HEK293T (cell line): ENCODE data around the gene MIA3.
"Not testable (repeated sequence)": the region's sequence is repeated elsewhere in the genome, so short reads cannot be mapped to it uniquely, and the experiment has no call there.

Experiments
- ARNT ChIP-seq: fragments of 450-650 bp; IDR thresholded peaks from 2 replicates; pipeline ENCODE4 v1.6.1; 2017; ENCODE audit warnings: mild to moderate bottlenecking
- BHLHE40 ChIP-seq: fragments of 450-650 bp; IDR thresholded peaks from 2 replicates; pipeline ENCODE4 v1.6.1; 2016; ENCODE audit warnings: mild to moderate bottlenecking, moderate library complexity, borderline replicate concordance
- ELF4 ChIP-seq: fragments of 450-650 bp; IDR thresholded peaks from 2 replicates; pipeline ENCODE4 v1.6.1; 2017; ENCODE audit warnings: antibody characterized with exemption
- FOXA1 ChIP-seq: fragments of 450-650 bp; IDR thresholded peaks from 2 replicates; pipeline ENCODE4 v1.6.1; 2016; ENCODE audit warnings: mild to moderate bottlenecking
- FOXM1 ChIP-seq: fragments of 450-650 bp; IDR thresholded peaks from 2 replicates; pipeline ENCODE4 v1.6.1; 2017; ENCODE audit warnings: mild to moderate bottlenecking, borderline replicate concordance
- HDGF ChIP-seq: fragments of 450-650 bp; IDR thresholded peaks from 2 replicates; pipeline ENCODE4 v1.6.1; 2017; ENCODE audit warnings: antibody characterized with exemption, borderline replicate concordance
- L3MBTL2 ChIP-seq: fragments of 450-650 bp; conservative IDR thresholded peaks from 2 replicates; pipeline ENCODE4 v1.6.1; 2016; ENCODE audit warnings: mild to moderate bottlenecking
- SP1 ChIP-seq: fragments of 450-650 bp; IDR thresholded peaks from 2 replicates; pipeline ENCODE4 v1.6.1; 2017
- SUZ12 ChIP-seq: fragments of 450-650 bp; IDR thresholded peaks from 2 replicates; pipeline ENCODE4 v1.6.1; 2016; ENCODE audit warnings: mild to moderate bottlenecking
- TARDBP ChIP-seq: fragments of 450-650 bp; IDR thresholded peaks from 2 replicates; pipeline ENCODE4 v1.6.1; 2016
- TF ChIP-seq, protein P1 (sequence below): fragments of 450-650 bp; IDR thresholded peaks from 2 replicates; pipeline ENCODE4 v1.6.1; 2016

DNA sequence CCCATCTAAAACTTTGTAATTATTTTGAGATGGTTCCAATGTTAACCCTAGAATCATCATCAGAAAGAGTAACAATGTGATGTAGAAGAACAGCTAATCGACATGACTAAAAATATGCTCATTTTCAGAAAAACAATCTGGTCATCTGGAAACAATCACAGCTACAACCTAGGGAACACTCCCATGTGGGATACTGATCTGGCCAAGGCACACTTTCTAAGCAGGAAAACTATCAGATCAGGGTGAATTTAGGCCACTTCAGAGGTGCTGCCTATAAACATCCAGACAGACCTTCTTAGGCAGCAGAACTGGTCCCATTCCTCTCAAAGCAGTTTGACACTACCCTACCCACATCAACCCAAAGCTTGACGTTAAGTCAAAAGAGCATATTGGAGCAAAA is 51.2 kb downstream of the MIA3 start:
- not testable (repeated sequence) for TF ChIP-seq FOXM1, TARDBP, BHLHE40, FOXA1, SP1, HDGF, SUZ12, ARNT, L3MBTL2, ELF4
- TF ChIP-seq, protein P1, sequence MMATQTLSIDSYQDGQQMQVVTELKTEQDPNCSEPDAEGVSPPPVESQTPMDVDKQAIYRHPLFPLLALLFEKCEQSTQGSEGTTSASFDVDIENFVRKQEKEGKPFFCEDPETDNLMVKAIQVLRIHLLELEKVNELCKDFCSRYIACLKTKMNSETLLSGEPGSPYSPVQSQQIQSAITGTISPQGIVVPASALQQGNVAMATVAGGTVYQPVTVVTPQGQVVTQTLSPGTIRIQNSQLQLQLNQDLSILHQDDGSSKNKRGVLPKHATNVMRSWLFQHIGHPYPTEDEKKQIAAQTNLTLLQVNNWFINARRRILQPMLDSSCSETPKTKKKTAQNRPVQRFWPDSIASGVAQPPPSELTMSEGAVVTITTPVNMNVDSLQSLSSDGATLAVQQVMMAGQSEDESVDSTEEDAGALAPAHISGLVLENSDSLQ = not testable (repeated sequence)
